CD4-positive, CD25-positive, alpha-beta regulatory T cell (primary cell): ENCODE results near the gene TWF2. TPM values are rescaled to one million over a fixed set of nuclear protein-coding genes. Genes with fewer than 3 reads are reported as not detected.
"Not testable (repeated sequence)": the region's sequence is repeated elsewhere in the genome, so short reads cannot be mapped to it uniquely, and the experiment has no call there.

Experiments used
- ATAC-seq, 2 donors: fragments of 150-1000 bp; cut with Tn5 transposase; one replicate each; pipeline ENCODE4 v1.10.0; 2021; ENCODE audit warnings: low read depth in 2 of 2, moderate number of reproducible peaks in 2 of 2, moderate library complexity in 1 of 2
- DNase-seq, 3 donors: peaks; one replicate each; pipeline versions ENCODE4 v3.0.0 to v3.0.0-alpha.2; 2012 to 2022; ENCODE audit warnings: mixed read lengths in 1 of 3
- H3K27ac ChIP-seq: one replicate; pipeline ENCODE4 v1.7.0; 2013; ENCODE audit warnings: mild to moderate bottlenecking, low read length; ENCODE audit not compliant: insufficient read depth, poor library complexity, severe bottlenecking
- H3K27me3 ChIP-seq: one replicate; pipeline ENCODE4 v1.7.0; 2013; ENCODE audit warnings: low read length; ENCODE audit not compliant: control insufficient read depth, insufficient read depth
- H3K36me3 ChIP-seq: one replicate; pipeline ENCODE4 v1.7.0; 2013; ENCODE audit warnings: mild to moderate bottlenecking, low read length, moderate library complexity; ENCODE audit not compliant: control insufficient read depth, insufficient read depth
- H3K4me1 ChIP-seq: 2 replicates; pipeline ENCODE4 v1.7.0; 2013; ENCODE audit warnings: mild to moderate bottlenecking, low read length; ENCODE audit not compliant: insufficient read depth, control insufficient read depth, poor library complexity, severe bottlenecking
- H3K4me3 ChIP-seq: one replicate; pipeline ENCODE4 v1.7.0; 2013; ENCODE audit warnings: low read depth, mild to moderate bottlenecking, low read length, moderate library complexity
- H3K9me3 ChIP-seq, 2 experiments: 1 replicate in 1 of 2; 2 replicates in 1 of 2; pipeline ENCODE4 v1.7.0; 2013; ENCODE audit warnings: low read length in 2 of 2, mild to moderate bottlenecking in 1 of 2, moderate library complexity in 1 of 2; ENCODE audit not compliant: control insufficient read depth in 2 of 2
- H3K27ac Mint-ChIP-seq, 3 donors: one replicate each; pipeline ENCODE4 v1.8.0; 2020 to 2022; ENCODE audit warnings: mild to moderate bottlenecking in 3 of 3, mixed read lengths in 3 of 3, moderate library complexity in 2 of 3
- H3K27me3 Mint-ChIP-seq: one replicate; pipeline ENCODE4 v1.8.0; 2022; ENCODE audit warnings: mild to moderate bottlenecking, mixed read lengths
- H3K36me3 Mint-ChIP-seq: one replicate; pipeline ENCODE4 v1.8.0; 2020; ENCODE audit warnings: mixed read lengths
- H3K4me1 Mint-ChIP-seq, 4 donors: one replicate each; pipeline ENCODE4 v1.8.0; 2020 to 2022; ENCODE audit warnings: mixed read lengths in 4 of 4, mild to moderate bottlenecking in 1 of 4
- H3K4me3 Mint-ChIP-seq, 4 donors: one replicate each; pipeline ENCODE4 v1.8.0; 2020 to 2022; ENCODE audit warnings: mild to moderate bottlenecking in 4 of 4, mixed read lengths in 4 of 4, moderate library complexity in 3 of 4
- H3K9me3 Mint-ChIP-seq, 7 donors: one replicate each; pipeline ENCODE4 v1.8.0; 2020 to 2022; ENCODE audit warnings: mixed read lengths in 7 of 7, mild to moderate bottlenecking in 3 of 7, moderate library complexity in 2 of 7
- polyA plus RNA-seq, 4 donors: library from polyadenylated mRNA; unstranded; fragments of 300-500 nt; fragmentation: Illumina TruSeq; gene quantifications; one replicate each; pipeline ENCODE4 v1.2.3, GENCODE V29; 2021
- total RNA-seq: library from RNA; stranded (reverse); gene quantifications from one replicate; pipeline ENCODE4 v1.2.3, GENCODE V29; 2022

The TWF2 gene
- total and polyA plus RNA-seq, 5 donors from 2014 or later = 62.4 to 142 (median 124) TPM

DNA sequence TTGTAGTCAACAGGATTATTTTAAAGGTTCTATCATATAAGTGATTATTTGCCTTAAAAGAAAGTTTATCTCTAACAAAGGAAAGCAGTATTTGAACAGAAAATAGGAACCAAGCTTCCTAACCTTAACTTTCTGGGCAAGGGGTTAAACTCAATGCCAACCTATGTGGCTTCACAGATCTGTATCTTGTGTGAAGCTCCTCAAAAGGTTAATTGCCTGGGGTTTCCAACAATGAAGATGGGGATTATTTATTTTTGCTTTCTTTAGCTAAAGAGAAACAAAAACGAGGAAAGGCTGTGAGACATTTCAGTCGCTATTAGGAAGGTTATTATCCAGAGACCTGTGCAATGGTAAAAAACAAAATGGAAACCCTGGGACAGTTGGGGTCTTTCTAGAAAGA is 40.6 kb upstream of the TWF2 start:
- H3K9me3 ChIP-seq = no peaks in the 10 kb centered on the region
- H3K36me3 ChIP-seq = peaks cover 2% of the 10 kb centered on the region
- ATAC-seq (no peak), DNase-seq (no peak)
- peaks cover 69% of the 10 kb centered on the region for H3K4me1 ChIP-seq
- peak overlapping the region; percentile 97 to 99 (median 98) for H3K4me3 Mint-ChIP-seq
- H3K4me3 ChIP-seq = peak overlapping the region; percentile 66
- no peaks in the 10 kb centered on the region for H3K27me3 Mint-ChIP-seq
- H3K9me3 Mint-ChIP-seq = no peaks in the 10 kb centered on the region
- peak overlapping the region; percentile 95 to 99 (median 98) for H3K27ac Mint-ChIP-seq
- no peaks in the 10 kb centered on the region for H3K27me3 ChIP-seq
- H3K27ac ChIP-seq = peak overlapping the region; percentile 92
- H3K4me1 Mint-ChIP-seq = peaks cover 16 to 78% (median 46%) of the 10 kb centered on the region in 4 donors
- H3K36me3 Mint-ChIP-seq = peaks cover 10% of the 10 kb centered on the region

DNA sequence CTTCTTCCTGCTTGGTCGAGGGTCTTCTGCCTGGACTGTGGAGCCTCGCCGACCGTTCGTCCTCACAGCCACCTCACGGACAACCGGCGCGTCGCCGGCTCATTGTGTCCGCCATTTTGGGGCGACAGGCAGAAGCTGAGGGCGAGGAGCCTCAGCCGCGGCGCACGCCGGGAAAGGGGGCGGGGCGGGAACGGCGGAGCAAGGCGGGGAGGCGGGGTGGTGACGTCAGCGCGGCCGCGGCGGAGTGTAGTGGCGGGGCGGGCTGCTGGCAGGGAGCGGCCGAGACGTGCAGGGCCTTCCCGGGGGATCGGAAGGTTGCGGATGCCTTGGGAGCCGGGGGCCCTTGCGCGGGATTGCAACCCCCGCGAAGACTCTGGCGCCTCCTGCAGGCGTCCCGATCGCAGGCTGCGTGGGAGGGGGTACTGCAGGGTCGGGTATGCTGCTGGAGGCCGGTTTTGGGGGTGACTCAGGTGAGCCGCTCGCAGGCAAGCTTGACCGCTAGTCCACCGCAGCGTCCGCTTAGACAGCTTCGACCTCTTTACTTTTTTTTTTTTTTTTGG is 39.6 kb upstream of the TWF2 start, which contains the start of gene WDR82:
Gene WDR82 (minus strand): TSS at position 140 of the 560 bp plus-strand sequence. CDS start 288 bp downstream, outside the sequence.
- ATAC-seq = peak; percentile 86 to 87
- no peaks in the 10 kb centered on the region for H3K9me3 Mint-ChIP-seq
- DNase-seq = peak; percentile 95 to 96 (median 95)
- no peaks in the 10 kb centered on the region for H3K27me3 Mint-ChIP-seq
- H3K4me1 Mint-ChIP-seq = peaks cover 16 to 83% (median 55%) of the 10 kb centered on the region in 4 donors
- Histone ChIP-seq H3K4me3 (peak within 1 kb of the TSS; percentile 98), H3K27ac (peak within 1 kb of the TSS; percentile 92), H3K9me3 (no peaks in the 10 kb centered on the region), H3K36me3 (peaks cover 7% of the 10 kb centered on the region), H3K4me1 (peaks cover 79% of the 10 kb centered on the region), H3K27me3 (no peaks in the 10 kb centered on the region)
- H3K36me3 Mint-ChIP-seq = peaks cover 16% of the 10 kb centered on the region
- H3K27ac Mint-ChIP-seq = peak within 1 kb of the TSS; percentile 96 to 99 (median 98)
- H3K4me3 Mint-ChIP-seq = peak within 1 kb of the TSS; percentile 97 to 99 (median 98)

DNA sequence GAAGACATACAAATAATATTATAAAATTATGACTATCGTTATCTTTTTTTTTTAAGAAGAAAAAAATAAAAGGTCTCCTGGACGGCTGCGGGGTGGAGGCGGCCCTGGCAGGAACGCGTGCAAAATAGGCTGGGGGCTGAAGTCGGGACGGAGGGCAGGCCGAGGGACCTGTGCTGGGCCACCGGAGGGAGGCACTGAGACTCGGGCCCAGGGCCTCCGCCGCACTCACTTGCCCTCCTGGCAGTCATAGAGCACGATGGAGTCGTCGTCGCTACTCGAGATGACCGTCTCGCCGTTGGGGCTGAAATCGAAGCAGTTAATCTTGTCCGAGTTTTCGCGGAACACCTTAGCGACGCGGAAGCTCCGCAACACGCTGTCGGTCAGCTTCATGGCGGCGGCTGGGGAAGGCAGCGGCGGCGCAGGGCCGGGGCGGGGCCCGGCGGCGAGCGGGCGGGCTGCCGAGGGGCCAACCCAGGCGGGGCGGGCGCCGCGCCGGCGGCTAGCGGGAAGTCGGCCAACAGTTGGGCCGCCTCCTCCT is 39.1 kb upstream of the TWF2 start:
- H3K27me3 ChIP-seq = no peaks in the 10 kb centered on the region
- DNase-seq (peak in 2 of 3 donors; percentile 66 to 73), ATAC-seq (peak; percentile 57 to 62)
- H3K36me3 Mint-ChIP-seq = peaks cover 20% of the 10 kb centered on the region
- H3K27ac ChIP-seq = peak overlapping the region; percentile 92
- H3K9me3 ChIP-seq = no peaks in the 10 kb centered on the region
- peaks cover 9% of the 10 kb centered on the region for H3K36me3 ChIP-seq
- H3K9me3 Mint-ChIP-seq = no peaks in the 10 kb centered on the region
- peak overlapping the region; percentile 52 to 99 (median 98) for H3K27ac Mint-ChIP-seq
- peaks cover 79% of the 10 kb centered on the region for H3K4me1 ChIP-seq
- H3K4me1 Mint-ChIP-seq = peaks cover 16 to 83% (median 58%) of the 10 kb centered on the region in 4 donors
- no peaks in the 10 kb centered on the region for H3K27me3 Mint-ChIP-seq
- peak overlapping the region; percentile 97 to 99 (median 98) for H3K4me3 Mint-ChIP-seq
- peak overlapping the region; percentile 98 for H3K4me3 ChIP-seq

DNA sequence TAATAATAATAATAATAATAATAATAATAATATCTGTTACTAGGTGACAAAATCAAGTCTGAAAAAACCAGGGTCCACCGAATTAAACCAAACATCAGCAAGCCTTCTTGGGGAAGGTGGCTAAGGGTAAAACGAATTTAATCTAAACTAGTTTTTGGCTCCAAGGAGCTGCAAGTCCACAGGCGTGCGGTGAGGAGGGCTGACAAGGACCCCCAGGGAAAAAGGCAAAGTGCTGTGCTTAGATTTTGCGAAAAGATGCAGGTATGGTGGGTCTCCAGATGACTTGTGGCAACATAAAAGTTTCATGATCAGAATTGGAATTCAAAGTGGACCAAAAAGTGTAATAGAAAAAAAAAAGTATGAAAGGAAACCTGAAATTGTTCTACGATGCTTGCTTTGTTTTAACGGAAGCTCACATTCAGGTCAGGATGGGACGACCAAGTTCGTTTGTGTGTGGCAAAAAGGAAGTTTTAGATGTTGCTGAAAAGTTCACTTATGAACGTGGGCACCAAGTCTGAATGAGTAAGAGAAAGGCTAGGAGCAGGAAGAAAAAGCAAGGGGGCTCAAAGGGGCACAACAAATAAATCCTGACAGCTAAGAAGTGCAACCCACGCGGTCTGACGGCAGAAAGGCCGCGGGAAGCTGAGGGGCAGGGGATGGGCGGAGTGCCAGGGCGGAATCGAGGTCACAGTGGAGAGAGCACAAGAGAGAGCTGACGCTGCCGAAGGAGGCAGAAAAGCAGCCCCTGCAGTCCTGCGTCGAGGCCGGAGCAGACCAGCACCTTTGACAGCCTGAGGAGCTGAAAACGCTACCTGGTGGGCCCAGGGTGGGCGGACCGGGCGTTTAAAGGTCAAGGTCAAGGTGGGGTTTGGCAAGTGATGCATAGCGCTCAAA is 38.4 kb upstream of the TWF2 start:
- peak overlapping the region; percentile 96 to 98 (median 97) for H3K4me3 Mint-ChIP-seq
- peaks cover 16 to 84% (median 61%) of the 10 kb centered on the region in 4 donors for H3K4me1 Mint-ChIP-seq
- no peaks in the 10 kb centered on the region for H3K27me3 ChIP-seq
- H3K36me3 Mint-ChIP-seq = peaks cover 24% of the 10 kb centered on the region
- peaks cover 79% of the 10 kb centered on the region for H3K4me1 ChIP-seq
- peak overlapping the region; percentile 92 for H3K27ac ChIP-seq
- H3K4me3 ChIP-seq = peak overlapping the region; percentile 98
- peaks cover 14% of the 10 kb centered on the region for H3K36me3 ChIP-seq
- no peaks in the 10 kb centered on the region for H3K27me3 Mint-ChIP-seq
- DNase-seq (peak; percentile 47 to 83 (median 61)), ATAC-seq (peak in 1 of 2 donors; percentile 18)
- H3K9me3 Mint-ChIP-seq = no peaks in the 10 kb centered on the region
- no peaks in the 10 kb centered on the region for H3K9me3 ChIP-seq
- H3K27ac Mint-ChIP-seq = peak overlapping the region; percentile 96 to 99 (median 98)

DNA sequence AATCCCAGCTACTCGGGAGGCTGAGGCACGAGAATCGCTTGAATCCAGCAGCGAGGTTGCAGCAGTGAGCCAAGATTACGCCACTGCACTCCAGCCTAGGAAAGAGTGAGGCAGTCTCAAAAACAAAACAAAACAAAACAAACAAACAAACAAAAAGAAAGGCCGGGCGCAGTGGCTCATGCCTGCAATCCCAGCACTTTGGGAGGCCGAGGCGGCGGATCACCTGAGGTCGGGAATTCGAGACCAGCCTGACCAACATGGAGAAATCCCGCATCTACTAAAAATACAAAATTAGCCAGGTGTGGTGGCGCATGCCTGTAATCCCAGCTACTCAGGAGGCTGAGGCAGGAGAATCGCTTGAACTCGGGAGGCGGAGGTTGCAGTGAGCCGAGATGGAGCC is 35.8 kb upstream of the TWF2 start:
- ATAC-seq, H3K9me3 Mint-ChIP-seq, H3K27me3 Mint-ChIP-seq, DNase-seq, H3K9me3 ChIP-seq, H3K27me3 ChIP-seq: not testable (repeated sequence)
- H3K4me1 Mint-ChIP-seq = peaks cover 22 to 87% (median 69%) of the 10 kb centered on the region in 4 donors
- H3K4me3 Mint-ChIP-seq = peak overlapping the region; percentile 96 to 98 (median 97)
- Histone ChIP-seq H3K27ac (peak overlapping the region; percentile 92), H3K4me3 (peak overlapping the region; percentile 98), H3K4me1 (peaks cover 88% of the 10 kb centered on the region), H3K36me3 (peaks cover 14% of the 10 kb centered on the region)
- H3K36me3 Mint-ChIP-seq = peaks cover 39% of the 10 kb centered on the region
- peak overlapping the region; percentile 91 to 98 (median 92) for H3K27ac Mint-ChIP-seq

DNA sequence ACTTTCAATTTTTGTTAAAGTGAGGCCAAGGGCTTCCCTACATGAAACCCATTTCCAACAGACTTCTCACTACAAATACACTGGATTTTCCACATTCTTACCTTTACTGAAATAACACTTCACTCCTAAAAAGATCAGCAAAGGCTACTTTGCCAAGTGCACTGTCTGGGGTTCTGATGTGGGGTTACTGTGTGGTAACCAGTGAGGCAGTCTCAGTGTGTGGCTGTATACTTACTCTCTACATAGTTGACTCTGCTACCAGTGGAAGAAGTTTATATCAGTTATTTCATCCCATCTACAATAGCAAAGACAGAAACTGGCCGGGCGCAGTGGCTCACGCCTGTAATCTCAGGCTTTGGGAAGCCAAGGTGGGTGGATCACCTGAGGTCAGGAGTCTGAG is 33.9 kb upstream of the TWF2 start:
- DNase-seq (no peak), ATAC-seq (no peak)
- Mint-ChIP-seq H3K36me3 (peaks cover 47% of the 10 kb centered on the region), H3K27me3 (no peaks in the 10 kb centered on the region), H3K4me1 (peaks cover 19 to 91% (median 70%) of the 10 kb centered on the region in 4 donors), H3K4me3 (peak overlapping the region; percentile 91 to 98 (median 97)), H3K27ac (peak overlapping the region; percentile 43 to 98 (median 91)), H3K9me3 (no peaks in the 10 kb centered on the region)
- Histone ChIP-seq H3K4me3 (peak overlapping the region; percentile 64), H3K36me3 (peaks cover 30% of the 10 kb centered on the region), H3K27ac (peak overlapping the region; percentile 82), H3K27me3 (no peaks in the 10 kb centered on the region), H3K9me3 (no peaks in the 10 kb centered on the region), H3K4me1 (peaks cover 98% of the 10 kb centered on the region)

DNA sequence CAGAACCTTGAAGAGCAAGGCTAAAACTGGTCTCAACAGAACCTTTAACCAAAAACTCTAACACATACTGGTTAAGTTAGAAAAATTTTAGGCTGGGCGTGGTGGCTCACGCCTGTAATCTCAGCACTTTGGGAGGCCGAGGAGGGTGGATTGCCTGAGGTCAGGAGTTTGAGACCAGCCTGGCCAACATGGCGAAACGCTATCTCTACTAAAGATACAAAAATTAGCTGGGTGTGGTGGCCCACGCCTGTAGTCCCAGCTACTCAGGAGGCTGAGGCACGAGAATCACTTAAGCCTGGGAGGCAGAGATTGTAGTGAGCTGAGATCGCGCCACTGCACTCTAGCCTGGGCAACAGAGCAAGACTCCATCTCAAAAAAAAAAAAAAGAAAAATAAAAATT is 33.2 kb upstream of the TWF2 start:
- Mint-ChIP-seq H3K27ac (peak overlapping the region; percentile 96 to 98 (median 96)), H3K4me1 (peaks cover 25 to 94% (median 74%) of the 10 kb centered on the region in 4 donors), H3K36me3 (peaks cover 49% of the 10 kb centered on the region), H3K4me3 (peak overlapping the region; percentile 86 to 97 (median 90))
- H3K36me3 ChIP-seq = peaks cover 37% of the 10 kb centered on the region
- not testable (repeated sequence) for H3K9me3 ChIP-seq, H3K9me3 Mint-ChIP-seq, DNase-seq, ATAC-seq, H3K27me3 Mint-ChIP-seq, H3K27me3 ChIP-seq
- H3K4me3 ChIP-seq = peak overlapping the region; percentile 65
- peaks cover 98% of the 10 kb centered on the region for H3K4me1 ChIP-seq
- H3K27ac ChIP-seq = peak overlapping the region; percentile 82
